HG02981 (cell line): ENCODE results near the gene EFNA5.

Experiments
- ATAC-seq: cut with Tn5 transposase; IDR thresholded peaks from one replicate; pipeline ENCODE4 v1.9.1; 2021; ENCODE audit warnings: mild to moderate bottlenecking, moderate library complexity; ENCODE audit not compliant: unreplicated experiment

Gene EFNA5

GRCh38 chr5:107670932-107671741, at the start of gene EFNA5:
Gene EFNA5 (minus strand): TSS chr5:107670937.
- ATAC-seq: peak; percentile 26

- ATAC-seq: no peak
Measured at GRCh38 chr5:107719034-107719606, 48.4 kb upstream of the EFNA5 start.

GRCh38 chr5:107717816-107718215, 47.1 kb upstream of the EFNA5 start:
- ATAC-seq: no peak

- ATAC-seq: no peak
Measured at GRCh38 chr5:107713228-107713627, 42.5 kb upstream of the EFNA5 start.

GRCh38 chr5:107712359-107712870, 41.7 kb upstream of the EFNA5 start:
- no peak for ATAC-seq

GRCh38 chr5:107705402-107706014, 34.8 kb upstream of the EFNA5 start:
- ATAC-seq: no peak

GRCh38 chr5:107704681-107705401, 34.1 kb upstream of the EFNA5 start:
- no peak for ATAC-seq

- no peak for ATAC-seq
Measured at GRCh38 chr5:107700481-107700880, 29.7 kb upstream of the EFNA5 start.

- no peak for ATAC-seq
Measured at GRCh38 chr5:107699425-107699824, 28.7 kb upstream of the EFNA5 start.

GRCh38 chr5:107698286-107698685, 27.5 kb upstream of the EFNA5 start:
- no peak for ATAC-seq

GRCh38 chr5:107696498-107696897, 25.8 kb upstream of the EFNA5 start:
- ATAC-seq: no peak

- ATAC-seq: no peak
Measured at GRCh38 chr5:107696080-107696479, 25.3 kb upstream of the EFNA5 start.

- no peak for ATAC-seq
Measured at GRCh38 chr5:107687937-107688336, 17.2 kb upstream of the EFNA5 start.

GRCh38 chr5:107687404-107687803, 16.7 kb upstream of the EFNA5 start:
- no peak for ATAC-seq

GRCh38 chr5:107682533-107682932, 11.8 kb upstream of the EFNA5 start:
- ATAC-seq: no peak

- ATAC-seq: no peak
Measured at GRCh38 chr5:107680799-107681198, 10.1 kb upstream of the EFNA5 start.

- no peak for ATAC-seq
Measured at GRCh38 chr5:107680099-107680498, 9.4 kb upstream of the EFNA5 start.

GRCh38 chr5:107676702-107677101, 6.0 kb upstream of the EFNA5 start:
- ATAC-seq: no peak

GRCh38 chr5:107675201-107675600, 4.5 kb upstream of the EFNA5 start:
- no peak for ATAC-seq

- no peak for ATAC-seq
Measured at GRCh38 chr5:107674655-107675054, 3.9 kb upstream of the EFNA5 start.
